ENCODE measurements around the gene DAB1.

The DAB1 gene

DNA sequence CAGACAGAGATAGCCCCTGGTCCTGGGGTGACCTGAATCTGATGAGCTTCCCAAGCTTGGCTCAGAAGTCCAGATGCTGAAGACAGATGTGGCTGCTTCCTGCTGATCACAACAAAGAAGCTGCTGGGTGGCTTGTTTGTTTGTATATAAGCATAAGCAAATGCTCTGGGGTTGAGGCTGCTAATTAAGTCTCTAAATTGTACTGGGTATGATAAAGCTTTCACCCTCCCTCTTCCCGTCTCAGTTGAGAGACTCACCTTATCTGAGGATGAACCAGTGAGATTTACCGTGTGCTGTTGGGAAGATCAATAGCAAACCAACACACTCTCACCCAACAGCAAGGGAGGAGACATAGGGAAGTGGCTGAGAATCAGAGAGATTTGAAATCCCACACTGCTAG lies 42.0 kb downstream of the DAB1 start:
- no peaks in the 10 kb centered on the region for H3K36me3 ChIP-seq
- H3K9me3 ChIP-seq = no peaks in the 10 kb centered on the region
- DNase-seq = no peak
- no peaks in the 10 kb centered on the region for H3K4me1 ChIP-seq
- H3K27ac ChIP-seq = no peak overlapping the region
- no peak overlapping the region for H3K4me3 ChIP-seq
- TF ChIP-seq, protein P1, sequence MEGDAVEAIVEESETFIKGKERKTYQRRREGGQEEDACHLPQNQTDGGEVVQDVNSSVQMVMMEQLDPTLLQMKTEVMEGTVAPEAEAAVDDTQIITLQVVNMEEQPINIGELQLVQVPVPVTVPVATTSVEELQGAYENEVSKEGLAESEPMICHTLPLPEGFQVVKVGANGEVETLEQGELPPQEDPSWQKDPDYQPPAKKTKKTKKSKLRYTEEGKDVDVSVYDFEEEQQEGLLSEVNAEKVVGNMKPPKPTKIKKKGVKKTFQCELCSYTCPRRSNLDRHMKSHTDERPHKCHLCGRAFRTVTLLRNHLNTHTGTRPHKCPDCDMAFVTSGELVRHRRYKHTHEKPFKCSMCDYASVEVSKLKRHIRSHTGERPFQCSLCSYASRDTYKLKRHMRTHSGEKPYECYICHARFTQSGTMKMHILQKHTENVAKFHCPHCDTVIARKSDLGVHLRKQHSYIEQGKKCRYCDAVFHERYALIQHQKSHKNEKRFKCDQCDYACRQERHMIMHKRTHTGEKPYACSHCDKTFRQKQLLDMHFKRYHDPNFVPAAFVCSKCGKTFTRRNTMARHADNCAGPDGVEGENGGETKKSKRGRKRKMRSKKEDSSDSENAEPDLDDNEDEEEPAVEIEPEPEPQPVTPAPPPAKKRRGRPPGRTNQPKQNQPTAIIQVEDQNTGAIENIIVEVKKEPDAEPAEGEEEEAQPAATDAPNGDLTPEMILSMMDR (IDR thresholded peaks at IDR 0.05) = no peak
- no peaks in the 10 kb centered on the region for H3K27me3 ChIP-seq
- intact Hi-C loops (cut with DNase I; ENCODE audit: low total_unique reads) = no loop called here

DNA sequence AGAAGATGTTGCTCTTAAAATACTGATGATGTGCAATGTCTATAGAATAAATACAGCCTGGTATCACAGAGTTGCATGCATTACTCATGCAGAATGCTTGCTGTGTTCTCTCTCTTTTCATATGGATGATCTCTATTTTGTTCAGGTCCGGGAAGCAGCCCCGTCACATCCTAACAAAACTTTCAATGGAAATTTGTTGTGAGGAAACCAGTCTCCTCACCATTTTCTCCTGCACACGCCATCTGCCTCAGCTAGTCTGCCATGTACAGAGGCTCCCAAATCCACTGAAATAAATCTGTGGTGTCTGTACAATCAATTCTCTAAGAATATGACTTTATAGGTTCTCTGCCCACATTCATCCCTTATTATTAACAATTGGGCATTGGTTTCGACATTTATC lies 42.4 kb downstream of the DAB1 start:
- no peaks in the 10 kb centered on the region for H3K9me3 ChIP-seq
- no peaks in the 10 kb centered on the region for H3K27me3 ChIP-seq
- H3K27ac ChIP-seq = no peak overlapping the region
- intact Hi-C loops (cut with DNase I; ENCODE audit: low total_unique reads) = no loop called here
- no peaks in the 10 kb centered on the region for H3K4me1 ChIP-seq
- no peak for DNase-seq
- H3K4me3 ChIP-seq = no peak overlapping the region
- TF ChIP-seq, protein P1 (IDR thresholded peaks at IDR 0.05) = no peak
- H3K36me3 ChIP-seq = no peaks in the 10 kb centered on the region

DNA sequence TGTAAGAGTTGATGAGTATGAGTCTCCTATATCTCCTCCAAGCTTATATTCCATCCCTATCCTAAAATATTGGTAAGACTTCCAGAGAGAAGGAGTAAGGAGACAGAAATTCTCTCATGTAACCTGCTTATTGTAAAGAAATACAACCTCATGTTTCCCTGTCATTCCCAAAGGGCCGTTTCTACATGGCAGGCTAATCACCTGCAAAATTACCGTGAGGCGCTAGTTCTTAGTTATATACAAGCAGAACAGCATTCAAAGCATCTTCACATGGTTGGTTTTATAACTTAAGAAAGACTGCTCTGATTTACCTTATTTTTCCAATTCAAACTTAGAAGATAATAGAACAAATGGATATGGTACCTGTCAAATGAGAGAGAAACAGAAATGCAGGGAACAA lies 42.9 kb downstream of the DAB1 start:
- no peak overlapping the region for H3K27ac ChIP-seq
- no peaks in the 10 kb centered on the region for H3K36me3 ChIP-seq
- no peak overlapping the region for H3K4me3 ChIP-seq
- DNase-seq = no peak
- no peaks in the 10 kb centered on the region for H3K9me3 ChIP-seq
- H3K4me1 ChIP-seq = no peaks in the 10 kb centered on the region
- intact Hi-C loops (cut with DNase I; ENCODE audit: low total_unique reads) = no loop called here
- TF ChIP-seq, protein P1 (IDR thresholded peaks at IDR 0.05) = no peak
- H3K27me3 ChIP-seq = no peaks in the 10 kb centered on the region

DNA sequence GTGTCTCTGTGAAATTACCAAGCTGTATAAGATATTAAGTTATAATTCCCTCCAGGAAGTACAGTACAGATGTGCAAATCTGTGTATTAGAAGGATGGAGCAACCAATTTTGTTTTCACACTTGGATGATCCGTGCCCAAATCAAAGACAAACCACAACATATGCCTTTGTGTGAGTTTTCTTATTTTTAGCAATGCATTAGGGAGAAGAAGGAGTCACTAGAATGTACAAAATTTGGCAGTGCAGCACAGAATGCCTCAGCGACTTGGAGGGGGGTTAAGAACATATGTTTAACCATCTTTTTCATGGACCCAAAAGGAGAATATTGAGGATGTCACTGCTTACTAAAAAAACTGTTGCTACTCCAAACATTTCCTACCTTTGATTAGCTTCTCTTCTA lies 45.3 kb downstream of the DAB1 start:
- intact Hi-C loops (cut with DNase I; ENCODE audit: low total_unique reads) = no loop called here
- H3K27ac ChIP-seq = no peak overlapping the region
- H3K4me1 ChIP-seq = no peaks in the 10 kb centered on the region
- no peak overlapping the region for H3K4me3 ChIP-seq
- H3K27me3 ChIP-seq = no peaks in the 10 kb centered on the region
- DNase-seq = no peak
- H3K36me3 ChIP-seq = no peaks in the 10 kb centered on the region
- TF ChIP-seq, protein P1 (IDR thresholded peaks at IDR 0.05) = no peak
- no peaks in the 10 kb centered on the region for H3K9me3 ChIP-seq

DNA sequence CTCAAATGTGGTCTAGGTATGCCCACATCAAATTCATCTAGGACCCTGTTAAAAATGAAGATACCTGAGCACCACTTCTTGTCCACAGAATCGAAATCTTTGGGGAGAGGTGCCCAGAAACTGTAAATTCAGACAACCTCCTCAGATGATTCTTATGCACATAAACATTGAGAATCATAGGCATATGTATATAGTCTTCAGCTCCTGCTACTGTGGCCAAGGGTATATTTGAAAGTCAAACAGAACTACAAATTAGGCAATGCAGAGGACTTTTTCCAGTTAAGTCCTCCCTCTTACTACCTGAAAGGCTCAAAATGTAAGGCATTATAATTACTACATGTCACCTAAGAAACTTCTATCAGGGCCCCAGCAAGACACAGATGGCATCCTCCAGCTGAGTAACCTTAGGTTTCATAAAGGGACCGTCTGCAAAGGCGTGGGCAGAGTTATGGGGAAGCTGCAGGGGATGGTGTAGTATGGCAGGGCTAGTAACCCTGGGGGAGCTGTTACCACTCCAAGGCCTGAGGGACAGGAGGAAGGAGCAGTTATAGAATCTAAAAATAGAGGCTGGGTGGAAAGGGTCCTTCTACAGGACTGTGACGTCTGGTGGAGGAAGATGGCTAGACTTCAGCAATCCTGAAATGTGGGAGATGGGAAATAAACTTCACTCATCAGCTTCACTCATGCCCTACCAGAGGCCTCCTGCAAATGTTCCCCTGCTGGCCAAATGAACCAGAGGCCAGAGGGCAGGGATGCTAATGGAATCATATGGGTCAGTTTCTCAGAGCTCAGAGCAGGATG lies 46.3 kb downstream of the DAB1 start:
- intact Hi-C loops (cut with DNase I; ENCODE audit: low total_unique reads) = no loop called here
- no peak overlapping the region for H3K4me3 ChIP-seq
- H3K27me3 ChIP-seq = no peaks in the 10 kb centered on the region
- no peaks in the 10 kb centered on the region for H3K36me3 ChIP-seq
- no peaks in the 10 kb centered on the region for H3K9me3 ChIP-seq
- no peaks in the 10 kb centered on the region for H3K4me1 ChIP-seq
- no peak overlapping the region for H3K27ac ChIP-seq
- no peak for DNase-seq
- TF ChIP-seq, protein P1 (IDR thresholded peaks at IDR 0.05) = no peak

Measured in tibial artery (tissue), 4 donors.